Mononuclear cell (primary cell): ENCODE measurements around the gene PLAAT4. TPM values are rescaled to one million over a fixed set of nuclear protein-coding genes. Genes with fewer than 3 reads are reported as not detected.

Experiments
- H3K27me3 ChIP-seq: 2 replicates; pipeline ENCODE4 v1.6.0; 2011; ENCODE audit warnings: low read length, control low read depth; ENCODE audit not compliant: insufficient read depth
- H3K4me1 ChIP-seq: 2 replicates; pipeline ENCODE4 v1.5.1; 2011; ENCODE audit warnings: mild to moderate bottlenecking, low read length, control low read depth; ENCODE audit not compliant: insufficient read depth
- H3K4me3 ChIP-seq: 2 replicates; pipeline ENCODE4 v1.5.1; 2011; ENCODE audit warnings: mild to moderate bottlenecking, low read length, moderate library complexity
- H3K9me3 ChIP-seq: 2 replicates; pipeline ENCODE4 v1.5.1; 2011; ENCODE audit warnings: low read depth, mild to moderate bottlenecking, control low read depth, low read length
- total RNA-seq: library from RNA; depleted of rRNA; stranded (reverse); fragments of >200 nt; gene quantifications from one replicate; pipeline ENCODE4 v1.2.3, GENCODE V29; 2012

PLAAT4 gene, protein sequence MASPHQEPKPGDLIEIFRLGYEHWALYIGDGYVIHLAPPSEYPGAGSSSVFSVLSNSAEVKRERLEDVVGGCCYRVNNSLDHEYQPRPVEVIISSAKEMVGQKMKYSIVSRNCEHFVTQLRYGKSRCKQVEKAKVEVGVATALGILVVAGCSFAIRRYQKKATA
- 51.4 TPM for total RNA-seq

DNA sequence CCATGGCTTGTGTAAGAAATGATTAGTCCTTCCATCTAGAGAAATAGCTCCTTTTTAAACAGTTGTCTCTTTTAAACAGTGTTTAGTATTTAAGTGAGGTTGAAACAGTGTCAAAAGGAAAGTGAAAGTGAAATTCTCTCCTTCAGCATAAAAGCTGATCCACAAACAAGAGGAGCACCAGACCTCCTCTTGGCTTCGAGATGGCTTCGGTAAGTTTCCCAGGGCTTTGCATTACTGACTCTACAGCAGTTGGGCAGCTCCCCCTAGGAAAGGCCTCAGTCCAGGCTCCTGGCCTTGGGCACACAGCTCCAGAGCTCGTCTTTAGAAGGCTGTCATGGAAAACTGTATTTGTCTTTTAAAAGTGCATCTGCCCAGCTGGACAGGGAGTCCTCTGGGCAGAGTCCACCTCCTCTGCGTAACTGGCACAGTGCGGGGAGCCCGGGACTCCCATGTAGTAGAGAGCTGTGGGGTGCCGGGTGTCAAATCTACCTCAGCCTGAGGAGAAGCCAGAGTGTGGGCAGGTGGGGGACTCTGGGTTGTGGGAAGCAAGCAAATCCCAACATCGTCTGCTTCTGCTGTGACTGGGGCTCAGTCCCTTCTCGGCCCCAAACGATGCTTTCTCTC is at the start of gene PLAAT4:
PLAAT4 (plus strand) TSS at position 140 of the 624 bp plus-strand sequence; CDS start at position 201, 61 bp downstream.
- Histone ChIP-seq H3K27me3 (no peaks in the 10 kb centered on the region), H3K9me3 (no peaks in the 10 kb centered on the region), H3K4me1 (peaks cover 76% of the 10 kb centered on the region), H3K4me3 (peak within 1 kb of the TSS; percentile 76)

GRCh38 chr11:63488789-63489188 is 47.8 kb upstream of the PLAAT4 start:
- H3K4me1 ChIP-seq, result peaks cover 40% of the 10 kb centered on the region
- no peak overlapping the region for H3K4me3 ChIP-seq
- peaks cover 47% of the 10 kb centered on the region for H3K27me3 ChIP-seq
- peaks cover 17% of the 10 kb centered on the region for H3K9me3 ChIP-seq

GRCh38 chr11:63489879-63490278 is 46.7 kb upstream of the PLAAT4 start:
- H3K9me3 ChIP-seq, result peaks cover 13% of the 10 kb centered on the region
- peaks cover 40% of the 10 kb centered on the region for H3K4me1 ChIP-seq
- H3K4me3 ChIP-seq, result no peak overlapping the region
- peaks cover 47% of the 10 kb centered on the region for H3K27me3 ChIP-seq

GRCh38 chr11:63490551-63491239 is 45.9 kb upstream of the PLAAT4 start, which contains the start of gene PLAAT5:
Gene PLAAT5, minus strand, starts transcription at chr11:63491167. Its CDS starts 133 bp downstream, at chr11:63491034.
- Histone ChIP-seq H3K4me3 (peak within 1 kb of the TSS; percentile 36), H3K9me3 (peaks cover 5% of the 10 kb centered on the region), H3K4me1 (peaks cover 40% of the 10 kb centered on the region), H3K27me3 (peaks cover 45% of the 10 kb centered on the region)

- H3K9me3 ChIP-seq, result no peaks in the 10 kb centered on the region
- peaks cover 40% of the 10 kb centered on the region for H3K4me1 ChIP-seq
- peak overlapping the region; percentile 36 for H3K4me3 ChIP-seq
- H3K27me3 ChIP-seq, result peaks cover 41% of the 10 kb centered on the region
These were observed 45.4 kb upstream of the PLAAT4 start for GRCh38 chr11:63491240-63491587.

DNA sequence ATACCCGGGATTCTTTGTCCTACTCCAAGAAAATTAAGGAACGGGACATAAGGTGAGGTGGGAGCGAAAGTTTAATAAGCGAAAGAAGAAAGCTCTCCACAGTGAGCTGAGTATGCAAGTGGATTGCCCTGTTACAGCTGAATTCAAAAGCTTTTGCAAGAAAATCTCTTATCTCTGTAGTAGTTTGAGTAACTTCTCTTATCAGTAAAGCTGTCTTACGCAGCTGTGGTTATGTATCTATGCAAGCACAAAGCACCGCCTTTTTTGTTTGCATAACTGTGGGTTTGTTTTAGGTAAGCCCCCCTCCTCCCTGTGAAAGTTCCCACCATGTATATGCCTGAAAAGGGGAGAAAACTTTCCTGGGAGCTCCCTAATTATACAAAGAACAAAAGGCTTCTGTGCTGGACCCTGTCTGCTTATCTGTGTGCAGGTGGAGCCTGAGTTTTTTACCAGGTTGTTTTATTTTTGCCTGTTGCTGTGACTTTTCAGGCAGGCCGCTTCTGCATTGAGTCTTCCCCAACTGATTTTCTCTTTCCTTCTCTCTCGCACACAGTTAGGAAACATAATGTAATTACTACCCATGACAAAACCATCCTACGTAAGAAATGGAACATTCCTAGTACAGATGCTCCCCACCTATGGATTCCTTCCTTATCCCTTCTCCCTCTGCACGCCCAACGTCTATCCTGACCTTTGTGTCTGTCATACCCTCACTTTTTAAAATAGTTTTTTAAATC is 44.8 kb upstream of the PLAAT4 start:
- H3K9me3 ChIP-seq, result no peaks in the 10 kb centered on the region
- peaks cover 41% of the 10 kb centered on the region for H3K27me3 ChIP-seq
- peaks cover 40% of the 10 kb centered on the region for H3K4me1 ChIP-seq
- H3K4me3 ChIP-seq, result peak overlapping the region; percentile 36

- H3K4me3 ChIP-seq, result no peak overlapping the region
- peaks cover 41% of the 10 kb centered on the region for H3K27me3 ChIP-seq
- no peaks in the 10 kb centered on the region for H3K9me3 ChIP-seq
- H3K4me1 ChIP-seq, result peaks cover 40% of the 10 kb centered on the region
These were observed 44.2 kb upstream of the PLAAT4 start for GRCh38 chr11:63492441-63492840.

- Histone ChIP-seq H3K4me1 (peaks cover 40% of the 10 kb centered on the region), H3K9me3 (no peaks in the 10 kb centered on the region), H3K4me3 (no peak overlapping the region), H3K27me3 (peaks cover 43% of the 10 kb centered on the region)
These were observed 43.5 kb upstream of the PLAAT4 start for GRCh38 chr11:63493127-63493526.

GRCh38 chr11:63494975-63495374 is 41.6 kb upstream of the PLAAT4 start:
- Histone ChIP-seq H3K9me3 (no peaks in the 10 kb centered on the region), H3K27me3 (peaks cover 40% of the 10 kb centered on the region), H3K4me1 (peaks cover 25% of the 10 kb centered on the region), H3K4me3 (no peak overlapping the region)

DNA sequence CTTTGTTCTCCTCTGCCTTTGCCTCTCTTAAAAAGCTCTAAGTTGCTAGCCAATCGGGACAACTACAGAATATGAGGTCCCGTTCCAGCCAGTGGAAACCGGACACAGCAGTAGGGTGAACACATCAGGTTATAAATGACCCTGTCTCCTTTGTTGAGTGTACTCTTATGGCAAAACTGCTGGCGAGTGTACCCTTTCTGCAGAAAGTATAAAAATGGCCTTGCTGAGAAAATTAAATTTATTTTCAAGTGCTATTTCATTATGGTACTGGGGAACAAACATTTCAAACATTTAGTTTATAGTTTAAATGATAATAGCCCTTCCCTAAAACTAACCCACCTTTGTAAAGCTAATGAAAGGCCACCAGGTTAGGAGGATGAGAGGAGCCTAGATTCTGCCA is 36.7 kb upstream of the PLAAT4 start:
- Histone ChIP-seq H3K27me3 (peaks cover 8% of the 10 kb centered on the region), H3K9me3 (peaks cover 6% of the 10 kb centered on the region), H3K4me3 (no peak overlapping the region), H3K4me1 (peaks cover 33% of the 10 kb centered on the region)

GRCh38 chr11:63501236-63501635 is 35.4 kb upstream of the PLAAT4 start:
- H3K4me3 ChIP-seq, result no peak overlapping the region
- H3K4me1 ChIP-seq, result peaks cover 47% of the 10 kb centered on the region
- peaks cover 6% of the 10 kb centered on the region for H3K9me3 ChIP-seq
- H3K27me3 ChIP-seq, result peaks cover 6% of the 10 kb centered on the region

- Histone ChIP-seq H3K27me3 (peaks cover 5% of the 10 kb centered on the region), H3K4me1 (peaks cover 58% of the 10 kb centered on the region), H3K9me3 (peaks cover 6% of the 10 kb centered on the region), H3K4me3 (no peak overlapping the region)
These were observed 34.3 kb upstream of the PLAAT4 start for GRCh38 chr11:63502252-63502820.

GRCh38 chr11:63503492-63503891 is 33.1 kb upstream of the PLAAT4 start:
- H3K4me1 ChIP-seq, result peaks cover 69% of the 10 kb centered on the region
- H3K4me3 ChIP-seq, result no peak overlapping the region
- H3K9me3 ChIP-seq, result peaks cover 6% of the 10 kb centered on the region
- no peaks in the 10 kb centered on the region for H3K27me3 ChIP-seq

DNA sequence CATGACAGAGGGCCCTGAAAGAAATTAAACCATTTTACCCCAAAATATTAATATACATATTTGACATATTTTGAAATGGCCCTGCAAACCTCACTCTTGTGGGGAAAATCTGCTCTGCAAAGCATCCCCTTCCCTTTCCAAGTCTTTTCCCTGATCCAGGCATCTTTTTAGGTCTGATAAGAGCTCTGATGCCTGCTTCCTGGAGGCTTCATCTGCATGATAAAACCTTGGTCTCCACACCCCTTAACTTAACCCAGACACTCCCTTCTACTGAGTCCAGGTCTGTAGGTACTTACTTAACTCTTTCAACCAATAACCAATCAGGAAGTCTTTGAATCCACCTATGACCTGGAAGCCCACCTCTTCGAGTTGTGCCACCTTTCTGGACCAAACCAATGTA is 32.6 kb upstream of the PLAAT4 start:
- no peak overlapping the region for H3K4me3 ChIP-seq
- H3K4me1 ChIP-seq, result peaks cover 73% of the 10 kb centered on the region
- no peaks in the 10 kb centered on the region for H3K27me3 ChIP-seq
- peaks cover 6% of the 10 kb centered on the region for H3K9me3 ChIP-seq
